ENCODE results near the gene ATG16L2.
"Not testable (repeated sequence)": the region's sequence is repeated elsewhere in the genome, so short reads cannot be mapped to it uniquely, and the experiment has no call there.

The ATG16L2 gene

DNA sequence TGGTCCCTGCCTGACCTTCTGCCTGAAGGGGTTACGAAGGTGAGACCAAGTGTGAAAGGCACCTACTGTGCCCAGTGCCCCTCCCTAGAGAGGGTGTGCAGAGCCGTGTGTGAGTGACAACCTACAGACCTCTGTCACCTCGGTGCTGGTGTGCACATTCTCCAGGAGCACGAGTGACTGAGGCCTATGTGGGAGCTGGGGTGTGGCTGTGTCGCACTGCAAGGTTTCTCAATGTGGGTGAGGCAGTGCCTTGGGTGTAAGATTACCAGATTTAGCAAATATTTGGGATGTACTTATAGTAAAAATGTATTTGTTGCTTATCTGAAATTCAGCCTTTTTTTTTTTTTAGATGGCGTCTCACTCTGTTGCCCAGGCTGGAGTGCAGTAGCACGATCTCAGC is 26.0 kb upstream of the ATG16L2 start:
- DNase-seq: no peak
- no peaks in the 10 kb centered on the region for H3K36me3 ChIP-seq (replicated peaks)
- TF ChIP-seq, protein P1, sequence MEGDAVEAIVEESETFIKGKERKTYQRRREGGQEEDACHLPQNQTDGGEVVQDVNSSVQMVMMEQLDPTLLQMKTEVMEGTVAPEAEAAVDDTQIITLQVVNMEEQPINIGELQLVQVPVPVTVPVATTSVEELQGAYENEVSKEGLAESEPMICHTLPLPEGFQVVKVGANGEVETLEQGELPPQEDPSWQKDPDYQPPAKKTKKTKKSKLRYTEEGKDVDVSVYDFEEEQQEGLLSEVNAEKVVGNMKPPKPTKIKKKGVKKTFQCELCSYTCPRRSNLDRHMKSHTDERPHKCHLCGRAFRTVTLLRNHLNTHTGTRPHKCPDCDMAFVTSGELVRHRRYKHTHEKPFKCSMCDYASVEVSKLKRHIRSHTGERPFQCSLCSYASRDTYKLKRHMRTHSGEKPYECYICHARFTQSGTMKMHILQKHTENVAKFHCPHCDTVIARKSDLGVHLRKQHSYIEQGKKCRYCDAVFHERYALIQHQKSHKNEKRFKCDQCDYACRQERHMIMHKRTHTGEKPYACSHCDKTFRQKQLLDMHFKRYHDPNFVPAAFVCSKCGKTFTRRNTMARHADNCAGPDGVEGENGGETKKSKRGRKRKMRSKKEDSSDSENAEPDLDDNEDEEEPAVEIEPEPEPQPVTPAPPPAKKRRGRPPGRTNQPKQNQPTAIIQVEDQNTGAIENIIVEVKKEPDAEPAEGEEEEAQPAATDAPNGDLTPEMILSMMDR (IDR thresholded peaks at IDR 0.05; ENCODE audit: low read depth, low read length, missing control alignments): no peak
- in situ Hi-C loops (cut with HindIII; ENCODE audit: low pct_ligation_motif_present, low sequenced_read_pairs): no loop called here
- H3K27ac ChIP-seq: no peak overlapping the region
- no peak overlapping the region for H3K4me3 ChIP-seq (ENCODE audit: low read depth, low read length)
- no peaks in the 10 kb centered on the region for H3K27me3 ChIP-seq (replicated peaks)

- Histone ChIP-seq H3K4me3 (ENCODE audit: low read depth, low read length) (no peak overlapping the region), H3K27ac (no peak overlapping the region), H3K36me3 (replicated peaks) (no peaks in the 10 kb centered on the region), H3K27me3 (replicated peaks) (no peaks in the 10 kb centered on the region)
- DNase-seq: peak; percentile 38
- in situ Hi-C loops (cut with HindIII; ENCODE audit: low pct_ligation_motif_present, low sequenced_read_pairs): no loop called here
- TF ChIP-seq, protein P1 (IDR thresholded peaks at IDR 0.05; ENCODE audit: low read depth, low read length, missing control alignments): no peak
These were observed 24.6 kb upstream of the ATG16L2 start for GRCh38 chr11:72789493-72790131.

- H3K36me3 ChIP-seq (replicated peaks); DNase-seq; H3K27ac ChIP-seq; in situ Hi-C loops (cut with HindIII; ENCODE audit: low pct_ligation_motif_present, low sequenced_read_pairs); H3K27me3 ChIP-seq (replicated peaks); H3K4me3 ChIP-seq (ENCODE audit: low read depth, low read length): not testable (repeated sequence)
These were observed 23.0 kb upstream of the ATG16L2 start for GRCh38 chr11:72791228-72791627.

DNA sequence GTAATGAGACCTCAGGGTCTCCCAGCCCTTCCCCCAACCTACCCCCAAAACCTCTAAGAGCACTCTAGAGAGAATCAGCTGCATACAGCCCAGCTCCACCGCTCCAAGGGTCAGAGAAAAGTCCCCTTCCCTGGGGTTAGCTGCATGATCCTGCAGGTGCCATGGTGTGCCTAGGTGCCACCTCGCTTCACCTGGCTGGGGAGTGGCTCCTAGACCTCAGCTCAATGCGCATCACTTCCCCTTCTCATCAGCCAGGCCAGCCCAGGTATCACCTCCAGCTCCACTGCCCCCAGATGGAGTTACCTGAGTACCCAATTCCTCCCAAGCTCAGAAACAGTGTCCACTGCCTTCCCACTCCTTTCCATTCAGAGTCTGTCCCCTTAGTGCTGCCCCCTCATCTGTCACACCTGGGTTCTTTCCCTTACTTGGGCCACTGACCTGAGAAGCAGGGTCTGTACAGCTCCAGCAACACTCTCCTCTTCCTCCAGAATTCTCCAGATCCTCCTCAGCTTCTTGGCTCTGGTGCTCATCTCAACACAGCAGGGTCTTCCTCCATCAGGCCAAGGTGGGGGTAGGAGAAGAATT is 21.7 kb upstream of the ATG16L2 start:
- Histone ChIP-seq H3K4me3 (ENCODE audit: low read depth, low read length) (no peak overlapping the region), H3K27me3 (replicated peaks) (no peaks in the 10 kb centered on the region), H3K27ac (no peak overlapping the region), H3K36me3 (replicated peaks) (no peaks in the 10 kb centered on the region)
- in situ Hi-C loops (cut with HindIII; ENCODE audit: low pct_ligation_motif_present, low sequenced_read_pairs): no loop called here
- DNase-seq: no peak
- TF ChIP-seq, protein P1 (IDR thresholded peaks at IDR 0.05; ENCODE audit: low read depth, low read length, missing control alignments): no peak

GRCh38 chr11:72793076-72793424 is 21.2 kb upstream of the ATG16L2 start:
- no peak overlapping the region for H3K4me3 ChIP-seq (ENCODE audit: low read depth, low read length)
- no peak for DNase-seq
- no peak overlapping the region for H3K27ac ChIP-seq
- no peaks in the 10 kb centered on the region for H3K36me3 ChIP-seq (replicated peaks)
- H3K27me3 ChIP-seq (replicated peaks): no peaks in the 10 kb centered on the region
- in situ Hi-C loops (cut with HindIII; ENCODE audit: low pct_ligation_motif_present, low sequenced_read_pairs): no loop called here
- TF ChIP-seq, protein P1 (IDR thresholded peaks at IDR 0.05; ENCODE audit: low read depth, low read length, missing control alignments): no peak

GRCh38 chr11:72793425-72794367 is 20.5 kb upstream of the ATG16L2 start, which contains the start of gene STARD10:
Gene STARD10 (minus strand): TSS chr11:72794047. CDS start chr11:72781181, 12,866 bp downstream.
- TF ChIP-seq, protein P1 (IDR thresholded peaks at IDR 0.05; ENCODE audit: low read depth, low read length, missing control alignments): peak; percentile 93
- Histone ChIP-seq H3K4me3 (ENCODE audit: low read depth, low read length) (peak within 1 kb of the TSS; percentile 67), H3K27ac (peak within 1 kb of the TSS; percentile 80), H3K36me3 (replicated peaks) (no peaks in the 10 kb centered on the region), H3K27me3 (replicated peaks) (no peaks in the 10 kb centered on the region)
- in situ Hi-C loops (cut with HindIII; ENCODE audit: low pct_ligation_motif_present, low sequenced_read_pairs): no loop called here
- DNase-seq: peak; percentile 92

Measured in brain microvascular endothelial cell (primary cell).